HEK293T (cell line): ENCODE measurements around the gene NDNF.

ENCODE experiments used
- CTCF ChIA-PET: fragments of 350-600 bp; formaldehyde crosslinking; extraction: SDS; loops from one replicate; lab custom pipeline; 2021; ENCODE audit warnings: antibody characterized with exemption, inconsistent platforms; lab: Yijun Ruan, JAX
- POLR2A ChIA-PET: fragments of 350-600 bp; formaldehyde crosslinking; extraction: SDS; loops from one replicate; lab custom pipeline; 2020; ENCODE audit warnings: antibody characterized with exemption, inconsistent platforms; lab: Yijun Ruan, JAX
- DNase-seq: peaks from one replicate; pipeline ENCODE4 v3.0.0; 2012; ENCODE audit warnings: mixed read lengths; ENCODE audit errors: extremely low spot score
- ARNT ChIP-seq: fragments of 450-650 bp; IDR thresholded peaks from 2 replicates; pipeline ENCODE4 v1.6.1; 2017; ENCODE audit warnings: mild to moderate bottlenecking
- BHLHE40 ChIP-seq: fragments of 450-650 bp; IDR thresholded peaks from 2 replicates; pipeline ENCODE4 v1.6.1; 2016; ENCODE audit warnings: mild to moderate bottlenecking, moderate library complexity, borderline replicate concordance
- CTBP1 ChIP-seq: fragments of 450-650 bp; IDR thresholded peaks from 2 replicates; pipeline ENCODE4 v1.6.1; 2016; ENCODE audit warnings: borderline replicate concordance
- ELF4 ChIP-seq: fragments of 450-650 bp; IDR thresholded peaks from 2 replicates; pipeline ENCODE4 v1.6.1; 2017; ENCODE audit warnings: antibody characterized with exemption
- FOXA1 ChIP-seq: fragments of 450-650 bp; IDR thresholded peaks from 2 replicates; pipeline ENCODE4 v1.6.1; 2016; ENCODE audit warnings: mild to moderate bottlenecking
- FOXK2 ChIP-seq: fragments of 450-650 bp; IDR thresholded peaks from 2 replicates; pipeline ENCODE4 v1.6.1; 2016; ENCODE audit warnings: mild to moderate bottlenecking
- FOXM1 ChIP-seq: fragments of 450-650 bp; IDR thresholded peaks from 2 replicates; pipeline ENCODE4 v1.6.1; 2017; ENCODE audit warnings: mild to moderate bottlenecking, borderline replicate concordance
- HDGF ChIP-seq: fragments of 450-650 bp; IDR thresholded peaks from 2 replicates; pipeline ENCODE4 v1.6.1; 2017; ENCODE audit warnings: antibody characterized with exemption, borderline replicate concordance
- L3MBTL2 ChIP-seq: fragments of 450-650 bp; conservative IDR thresholded peaks from 2 replicates; pipeline ENCODE4 v1.6.1; 2016; ENCODE audit warnings: mild to moderate bottlenecking
- LEF1 ChIP-seq: fragments of 450-650 bp; IDR thresholded peaks from 2 replicates; pipeline ENCODE4 v1.6.1; 2017; ENCODE audit warnings: mild to moderate bottlenecking, borderline replicate concordance
- NFRKB ChIP-seq: fragments of 450-650 bp; IDR thresholded peaks from 2 replicates; pipeline ENCODE4 v1.6.1; 2016; ENCODE audit warnings: mild to moderate bottlenecking, moderate library complexity
- SP1 ChIP-seq: fragments of 450-650 bp; IDR thresholded peaks from 2 replicates; pipeline ENCODE4 v1.6.1; 2017
- SUZ12 ChIP-seq: fragments of 450-650 bp; IDR thresholded peaks from 2 replicates; pipeline ENCODE4 v1.6.1; 2016; ENCODE audit warnings: mild to moderate bottlenecking
- TARDBP ChIP-seq: fragments of 450-650 bp; IDR thresholded peaks from 2 replicates; pipeline ENCODE4 v1.6.1; 2016
- ZNF384 ChIP-seq: fragments of 450-650 bp; IDR thresholded peaks from 2 replicates; pipeline ENCODE4 v1.6.1; 2016
- TF ChIP-seq, protein P1 (sequence below): fragments of 450-650 bp; IDR thresholded peaks from 2 replicates; pipeline ENCODE4 v1.6.1; 2016

Gene NDNF

DNA sequence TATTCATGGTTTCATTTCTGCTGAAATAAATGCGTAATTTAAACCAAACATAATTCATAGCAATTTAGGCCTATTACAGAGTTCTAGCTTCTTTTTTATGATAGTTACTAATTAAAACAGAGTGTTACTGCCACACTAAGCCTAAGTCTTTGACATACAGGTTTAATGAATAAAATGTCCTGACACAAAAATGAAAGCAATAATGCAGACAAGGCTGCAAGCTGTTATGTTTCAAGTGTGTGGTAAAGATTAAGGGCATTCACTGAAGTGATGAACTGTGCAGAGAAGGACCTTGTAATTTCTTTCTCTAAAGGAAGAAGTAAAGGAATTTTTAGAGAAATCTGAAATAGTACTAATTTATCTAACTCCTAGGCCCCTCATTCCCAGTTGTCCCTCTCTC, 2.9 kb downstream of the NDNF start:
- ChIA-PET CTCF (interaction anchor here (1.0 kb wide), 1 partner anchor 12 kb away, joined by 3 read pairs; no protein-coding TSS in a partner anchor), POLR2A (no interaction called here)
- DNase-seq, result no peak
- TF ChIP-seq SUZ12 (no peak), TARDBP (no peak), FOXA1 (no peak), FOXM1 (no peak), FOXK2 (no peak), NFRKB (no peak), ELF4 (no peak), SP1 (no peak), ARNT (no peak)

DNA sequence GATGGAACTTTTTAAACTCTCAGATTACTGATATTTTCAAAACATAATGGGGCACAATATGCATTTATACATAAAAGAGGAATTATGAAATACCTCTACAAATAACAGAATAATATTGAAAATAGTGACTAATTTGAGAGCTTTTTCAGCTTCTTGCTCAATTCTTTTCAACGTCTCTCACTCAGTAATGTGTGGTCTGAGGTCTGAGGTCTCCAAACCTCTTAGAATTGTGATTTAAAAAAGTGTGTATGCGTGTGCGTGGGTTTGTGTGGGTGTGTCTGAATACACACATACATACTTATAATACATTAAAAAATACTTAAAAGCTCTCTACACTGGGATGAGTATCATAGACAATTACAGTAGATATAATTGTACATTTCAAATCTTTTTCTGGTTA, 7.9 kb downstream of the NDNF start:
- ChIA-PET CTCF (no interaction called here), POLR2A (no interaction called here)
- no peak for DNase-seq
- TF ChIP-seq FOXM1, result no peak
- TF ChIP-seq, protein P1, sequence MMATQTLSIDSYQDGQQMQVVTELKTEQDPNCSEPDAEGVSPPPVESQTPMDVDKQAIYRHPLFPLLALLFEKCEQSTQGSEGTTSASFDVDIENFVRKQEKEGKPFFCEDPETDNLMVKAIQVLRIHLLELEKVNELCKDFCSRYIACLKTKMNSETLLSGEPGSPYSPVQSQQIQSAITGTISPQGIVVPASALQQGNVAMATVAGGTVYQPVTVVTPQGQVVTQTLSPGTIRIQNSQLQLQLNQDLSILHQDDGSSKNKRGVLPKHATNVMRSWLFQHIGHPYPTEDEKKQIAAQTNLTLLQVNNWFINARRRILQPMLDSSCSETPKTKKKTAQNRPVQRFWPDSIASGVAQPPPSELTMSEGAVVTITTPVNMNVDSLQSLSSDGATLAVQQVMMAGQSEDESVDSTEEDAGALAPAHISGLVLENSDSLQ, result no peak
- no peak for TF ChIP-seq SUZ12
- TF ChIP-seq ELF4, result no peak
- no peak for TF ChIP-seq HDGF
- TF ChIP-seq ARNT, result no peak
- no peak for TF ChIP-seq BHLHE40
- TF ChIP-seq SP1, result no peak
- TF ChIP-seq TARDBP, result no peak
- no peak for TF ChIP-seq NFRKB
- no peak for TF ChIP-seq LEF1
- no peak for TF ChIP-seq CTBP1
- no peak for TF ChIP-seq FOXK2
- no peak for TF ChIP-seq L3MBTL2
- TF ChIP-seq FOXA1, result no peak
- no peak for TF ChIP-seq ZNF384

DNA sequence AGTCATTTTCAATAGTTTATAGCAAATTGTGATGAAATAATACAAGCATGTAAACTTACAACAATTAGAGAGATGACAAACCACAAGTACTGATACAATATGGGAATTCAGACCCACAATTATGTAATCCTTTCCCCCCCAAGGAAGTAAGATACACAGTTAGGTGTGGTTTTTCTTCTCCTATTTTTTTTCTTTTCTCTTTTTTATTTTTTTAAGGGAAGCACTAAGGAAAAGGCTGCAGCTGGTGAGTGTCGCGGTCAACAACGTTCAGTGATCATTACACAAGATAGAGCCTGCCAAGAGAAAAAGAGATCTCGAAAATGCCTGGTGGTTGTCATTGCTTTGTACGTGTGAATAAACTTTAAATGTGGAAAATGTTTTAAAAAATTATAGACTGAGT, 9.8 kb downstream of the NDNF start:
- TF ChIP-seq FOXM1, result no peak
- TF ChIP-seq SP1, result no peak
- no peak for TF ChIP-seq LEF1
- no peak for TF ChIP-seq ELF4
- no peak for TF ChIP-seq ZNF384
- no peak for TF ChIP-seq ARNT
- no peak for TF ChIP-seq FOXK2
- TF ChIP-seq, protein P1, result no peak
- no peak for TF ChIP-seq HDGF
- no peak for TF ChIP-seq CTBP1
- TF ChIP-seq TARDBP, result no peak
- DNase-seq, result no peak
- ChIA-PET CTCF (no interaction called here), POLR2A (no interaction called here)

DNA sequence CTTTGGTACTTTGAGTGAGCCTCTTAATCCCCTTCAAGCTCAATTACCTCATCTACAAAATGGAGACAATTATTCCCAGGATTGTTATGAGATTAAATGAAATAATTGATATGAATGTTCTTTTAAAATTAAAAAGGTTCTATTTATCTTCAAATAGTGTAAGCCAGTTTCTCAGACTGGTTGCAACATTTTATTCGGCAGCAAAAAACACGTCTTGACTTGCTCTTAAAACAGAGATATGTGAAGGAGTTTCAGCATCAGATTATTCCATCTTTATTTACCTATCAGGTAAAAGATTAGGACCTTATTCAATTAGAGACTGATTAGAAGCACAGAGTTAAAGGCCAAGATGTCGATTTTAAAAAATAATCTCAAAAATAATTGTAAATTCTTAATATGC, 10.5 kb downstream of the NDNF start:
- ChIA-PET CTCF (no interaction called here), POLR2A (no interaction called here)
- TF ChIP-seq BHLHE40 (no peak), HDGF (no peak), L3MBTL2 (no peak), SUZ12 (no peak)
- TF ChIP-seq, protein P1, result no peak
- DNase-seq, result no peak

DNA sequence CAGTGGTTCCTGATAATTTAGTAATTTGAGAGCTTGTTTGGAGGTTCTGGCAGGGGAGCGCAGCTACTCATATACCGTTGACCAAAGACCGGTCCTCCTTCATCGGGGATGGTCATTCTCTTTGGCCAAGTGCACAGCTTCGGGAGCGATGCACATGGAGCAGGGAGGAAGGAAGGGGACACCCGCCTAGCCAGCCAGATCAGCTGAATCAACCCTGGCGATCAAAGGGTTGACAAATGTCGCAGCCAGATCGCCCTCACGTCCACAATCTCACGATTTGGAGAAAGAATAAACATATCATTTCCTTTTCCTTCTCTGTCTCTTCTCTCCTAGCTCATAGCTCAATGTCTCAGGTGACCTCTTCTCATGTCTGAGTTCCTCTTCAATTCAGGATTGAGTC, 11.1 kb downstream of the NDNF start:
- DNase-seq, result no peak
- ChIA-PET POLR2A (no interaction called here), CTCF (no interaction called here)
- TF ChIP-seq HDGF (no peak), L3MBTL2 (no peak), CTBP1 (no peak), TARDBP (no peak)

DNA sequence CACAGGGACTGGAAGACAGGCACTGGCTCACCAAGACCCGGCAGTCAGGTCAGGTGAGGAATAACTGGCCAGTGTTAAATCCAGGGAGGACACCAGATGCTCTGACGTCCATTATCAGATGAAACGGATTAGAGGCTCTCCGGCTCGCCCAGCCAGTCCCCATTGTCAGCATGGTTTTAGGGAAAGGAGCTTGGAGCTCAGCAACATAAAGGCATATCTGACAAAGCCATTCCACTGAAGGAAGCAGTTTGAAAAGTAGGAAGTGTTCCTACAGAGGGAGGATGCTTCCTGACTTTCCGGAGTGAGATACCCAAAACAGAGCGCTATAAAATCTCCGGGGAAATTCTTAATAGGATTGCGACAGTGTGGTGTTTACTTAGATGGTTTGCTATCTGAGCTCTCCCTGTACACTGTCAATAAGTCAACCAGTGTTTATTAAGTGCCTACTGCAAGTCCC, 14.8 kb downstream of the NDNF start:
- TF ChIP-seq CTBP1 (no peak), FOXK2 (no peak), SP1 (no peak), ARNT (no peak), LEF1 (no peak), ZNF384 (no peak), ELF4 (no peak), FOXA1 (no peak), FOXM1 (no peak), BHLHE40 (no peak), L3MBTL2 (no peak), SUZ12 (no peak), TARDBP (no peak), HDGF (no peak), NFRKB (no peak)
- TF ChIP-seq, protein P1, result no peak
- no peak for DNase-seq
- CTCF ChIA-PET, result interaction anchor here (0.8 to 1.1 kb wide), 2 partner anchors 12 to 689 kb away, joined by 3 read pairs; no protein-coding TSS in a partner anchor
- POLR2A ChIA-PET, result no interaction called here

DNA sequence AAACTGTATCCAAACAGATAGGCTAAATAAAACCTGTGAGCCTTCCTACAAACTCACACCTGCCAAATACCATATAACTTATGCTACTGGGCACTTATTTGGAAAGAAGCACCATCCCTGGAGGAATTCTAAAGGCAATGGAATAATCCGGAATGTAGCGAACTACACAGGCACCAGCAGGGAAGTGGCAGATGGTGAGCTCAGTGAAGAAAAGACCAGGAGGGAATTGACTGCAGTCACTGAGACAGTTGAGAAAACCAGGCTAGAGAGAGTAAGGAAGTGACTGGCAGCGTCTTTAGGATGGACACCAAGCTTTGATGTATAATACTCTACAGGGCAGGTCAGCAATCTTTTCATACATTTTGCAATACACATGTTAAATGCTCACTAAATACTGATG, 16.3 kb downstream of the NDNF start:
- ChIA-PET POLR2A (no interaction called here), CTCF (no interaction called here)
- TF ChIP-seq L3MBTL2 (no peak), ZNF384 (no peak), FOXA1 (no peak)
- DNase-seq, result no peak
